Stimulated activated CD8-positive, alpha-beta memory T cell treated with anti-CD3 and anti-CD28 coated beads, Interleukin-15, amount 100 ng/mL, for 1 hour (primary cell): ENCODE data around the gene CACNA1S.

Source experiments
- DNase-seq: peaks from one replicate; pipeline ENCODE4 v3.0.0-alpha.2; 2020; ENCODE audit warnings: low read depth

The CACNA1S gene

DNA sequence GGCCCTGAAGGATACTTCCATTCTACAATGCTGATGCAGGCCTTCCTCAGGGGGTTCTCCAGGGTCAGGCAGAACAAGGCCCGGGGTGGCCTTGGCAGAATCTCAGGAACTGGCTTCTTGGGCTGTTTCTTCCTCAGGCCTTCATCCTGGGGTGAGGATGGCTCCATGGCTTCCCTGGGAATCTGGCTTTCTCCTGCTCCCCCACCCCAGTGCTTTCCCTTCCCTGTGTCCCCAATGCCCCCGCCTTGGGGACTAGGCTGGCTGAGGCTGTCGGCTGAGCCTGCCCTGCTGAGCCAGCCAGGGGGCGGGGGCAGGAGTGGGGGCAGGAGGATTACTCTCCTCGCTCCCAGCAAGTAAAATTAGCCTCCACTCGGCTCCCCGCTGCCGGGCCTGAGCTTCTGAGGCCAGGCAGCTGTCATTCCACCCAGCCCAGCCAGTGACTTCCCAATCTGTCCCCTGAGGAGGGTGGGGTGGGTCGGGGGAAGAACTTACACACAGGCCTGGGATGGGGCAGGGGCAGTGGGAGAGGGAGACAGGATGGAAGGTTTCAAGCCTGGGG, at the start of gene CACNA1S:
CACNA1S (minus strand) TSS at position 254 of the 559 bp plus-strand sequence; CDS start at position 167, 87 bp downstream.
- DNase-seq = no peak

DNA sequence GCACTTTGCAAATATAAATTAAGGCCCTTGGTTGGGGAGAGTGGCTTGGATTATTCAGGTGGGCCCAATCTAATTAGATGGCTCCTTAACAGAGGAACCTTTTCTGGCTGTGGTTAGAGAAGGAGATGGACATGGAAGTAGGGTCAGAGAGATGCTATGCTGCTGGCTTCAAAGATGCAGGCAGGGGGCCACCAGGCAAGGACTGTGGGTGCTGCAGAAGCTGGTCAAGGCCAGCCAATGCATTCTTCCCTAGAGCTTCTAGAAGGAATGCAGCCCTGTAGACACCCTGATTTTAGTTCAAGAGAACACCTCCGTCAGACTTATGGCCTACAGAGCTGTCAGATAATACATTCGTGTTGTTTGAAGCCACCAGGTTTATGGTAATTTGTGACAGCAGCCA, 45.7 kb upstream of the CACNA1S start:
- no peak for DNase-seq

DNA sequence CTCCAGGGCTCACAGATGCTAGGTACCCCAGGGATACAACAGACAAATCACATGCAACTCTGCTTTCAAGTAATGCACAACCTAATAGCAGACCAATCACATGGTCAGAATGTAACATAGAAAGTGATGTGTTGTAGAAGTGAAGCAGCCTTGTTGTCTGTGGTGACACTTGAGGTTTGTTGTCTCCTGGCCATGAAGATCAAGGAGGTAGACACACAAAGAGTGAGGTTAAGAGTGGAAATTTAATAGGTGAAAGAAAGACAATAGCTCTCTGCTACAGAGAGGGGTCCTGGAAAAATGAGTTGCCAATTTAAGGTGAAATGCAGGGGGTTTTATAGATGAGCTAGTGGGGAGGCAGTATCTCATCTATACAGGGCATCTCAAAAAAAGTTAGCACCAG, 44.6 kb upstream of the CACNA1S start:
- DNase-seq = no peak

DNA sequence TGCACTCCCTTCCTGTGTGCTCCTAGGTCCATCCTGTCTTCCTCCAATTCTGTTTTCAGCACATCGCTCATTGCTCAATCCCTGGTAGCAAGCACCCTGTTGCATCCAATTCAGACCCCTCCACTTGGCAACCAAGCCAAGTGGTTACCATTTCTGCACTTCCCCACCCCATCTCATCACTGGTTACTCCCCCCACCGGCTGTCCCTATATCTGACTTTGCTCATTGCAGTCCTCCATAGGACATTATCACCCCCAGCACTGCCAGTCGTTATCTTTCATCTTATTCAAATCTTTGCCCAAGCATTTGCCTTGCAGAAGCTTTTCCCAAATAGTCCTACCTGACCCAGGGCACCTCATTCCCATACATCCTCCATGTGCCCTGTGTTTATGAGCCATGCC, 44.1 kb upstream of the CACNA1S start:
- DNase-seq = no peak

DNA sequence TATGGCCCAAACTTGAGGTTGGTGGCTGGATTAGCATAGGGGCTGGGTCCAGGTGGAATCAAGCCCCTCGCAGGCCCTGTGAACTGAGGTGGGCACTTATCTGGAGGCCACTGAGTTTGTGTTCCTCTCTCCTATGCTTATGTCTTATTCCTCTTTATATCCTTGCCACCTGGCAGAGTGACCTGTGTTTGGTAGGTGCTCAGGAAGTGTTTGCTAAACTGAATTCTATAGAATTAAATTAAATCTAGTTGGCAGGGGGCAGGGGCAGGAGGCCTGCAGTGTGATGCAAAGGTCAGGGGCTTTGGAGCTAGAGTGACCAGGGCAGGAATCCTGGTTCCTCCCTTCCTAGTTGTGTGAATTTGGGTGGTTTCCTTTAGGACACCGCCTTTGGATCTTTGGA, 43.1 kb upstream of the CACNA1S start:
- DNase-seq = no peak

DNA sequence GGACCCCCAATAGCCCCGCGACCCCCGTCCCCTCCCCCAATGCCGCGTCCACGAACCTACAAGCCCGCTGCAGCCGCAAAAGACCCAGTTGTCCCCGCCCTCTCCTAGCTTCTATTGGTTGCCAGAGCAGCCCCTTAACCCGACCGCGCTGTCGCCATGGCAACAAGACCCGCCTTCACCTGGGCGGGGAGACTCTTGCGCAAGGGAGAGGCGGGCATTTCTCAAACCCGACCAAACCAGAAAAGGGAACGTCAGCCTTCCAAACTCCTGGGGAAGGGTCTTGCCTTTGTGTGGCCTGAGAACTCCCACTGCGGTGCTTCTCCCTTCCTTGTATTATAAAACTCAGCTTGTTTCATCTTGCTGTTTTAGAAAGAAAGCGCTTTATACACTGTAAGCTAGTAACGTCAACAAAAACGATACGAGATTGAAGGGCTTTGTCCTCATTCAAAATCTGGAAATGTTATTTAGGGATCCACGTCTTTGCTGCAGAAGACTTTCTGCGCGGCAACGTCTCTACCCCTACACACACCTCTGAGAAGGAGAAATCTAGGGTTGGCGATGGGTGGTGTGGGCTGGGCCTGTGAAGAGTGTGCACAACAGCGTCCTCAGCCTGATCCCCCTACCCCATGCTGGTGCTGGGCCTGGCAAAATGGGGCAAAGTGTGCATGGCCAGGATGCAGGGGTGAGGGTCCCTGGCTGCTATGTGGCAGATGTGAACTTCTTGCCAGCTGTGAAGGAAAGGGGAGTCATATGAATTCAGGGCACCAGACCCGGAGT, 42.4 kb upstream of the CACNA1S start, which contains the start of gene TMEM9:
TMEM9 (minus strand) TSS at position 86 of the 777 bp plus-strand sequence. CDS start 551 bp downstream, outside the sequence.
- DNase-seq = peak; percentile 99

DNA sequence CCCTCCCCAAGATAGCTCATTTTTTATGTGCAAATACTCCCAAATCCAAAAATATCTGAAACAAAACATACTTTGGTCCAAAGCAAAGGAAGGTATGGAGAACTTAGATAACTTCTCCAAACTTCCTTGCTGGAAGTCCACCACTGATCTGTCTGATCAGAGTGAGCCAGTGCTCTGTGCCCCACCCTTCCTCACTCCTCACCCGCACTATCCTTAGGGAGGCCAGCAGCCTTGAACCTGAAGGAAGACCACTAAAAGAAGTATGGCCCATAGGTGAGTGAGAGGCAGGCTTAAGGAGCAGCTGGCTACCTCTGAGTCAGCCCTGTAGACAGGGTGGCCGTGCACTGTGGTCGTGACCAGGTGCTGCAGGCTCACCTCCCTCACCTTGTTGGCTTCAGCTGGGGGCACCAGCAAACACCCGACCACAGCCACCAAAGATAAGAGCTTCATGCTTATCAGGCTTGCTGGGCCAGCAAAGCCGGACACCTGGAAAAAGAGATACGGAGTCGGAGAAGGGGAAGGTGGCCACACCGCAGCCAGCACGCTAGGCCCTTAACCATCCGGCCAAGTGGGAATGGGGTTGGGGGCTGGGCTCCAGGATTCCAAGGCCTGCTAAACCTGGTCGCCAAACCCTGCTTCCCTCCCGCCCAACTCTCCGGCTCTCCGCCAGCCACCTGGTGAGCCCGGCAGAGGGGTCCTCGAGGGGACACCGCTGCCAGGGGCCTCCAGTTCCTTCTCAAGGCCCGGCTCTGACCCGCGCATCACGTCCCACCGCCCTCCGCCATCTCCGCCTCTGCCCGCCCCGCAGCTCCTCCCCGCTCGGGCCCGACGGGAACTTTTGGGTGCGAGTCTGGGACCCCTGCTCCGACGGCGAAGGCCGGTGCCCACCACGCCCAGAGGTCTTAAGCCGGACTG, 41.5 kb upstream of the CACNA1S start:
- DNase-seq = no peak

DNA sequence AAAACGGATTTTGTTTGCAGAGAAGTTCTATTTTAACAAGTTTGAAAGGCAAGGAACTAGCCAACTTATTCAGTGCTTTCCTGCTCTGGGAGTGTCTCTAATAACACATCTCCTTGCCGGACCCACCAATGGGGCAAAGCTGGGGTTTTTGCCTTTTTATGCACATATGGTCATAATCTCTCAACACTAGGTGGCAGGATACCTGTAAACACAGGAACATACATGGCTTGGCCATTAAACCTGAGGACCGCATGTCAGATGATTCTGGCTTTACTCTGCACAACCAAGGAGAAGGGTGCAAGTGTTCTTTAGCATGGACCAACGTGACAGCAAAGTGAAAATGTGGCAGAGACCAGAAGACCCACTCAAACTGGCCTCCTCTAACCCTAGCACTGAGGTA, 37.2 kb upstream of the CACNA1S start:
- no peak for DNase-seq

DNA sequence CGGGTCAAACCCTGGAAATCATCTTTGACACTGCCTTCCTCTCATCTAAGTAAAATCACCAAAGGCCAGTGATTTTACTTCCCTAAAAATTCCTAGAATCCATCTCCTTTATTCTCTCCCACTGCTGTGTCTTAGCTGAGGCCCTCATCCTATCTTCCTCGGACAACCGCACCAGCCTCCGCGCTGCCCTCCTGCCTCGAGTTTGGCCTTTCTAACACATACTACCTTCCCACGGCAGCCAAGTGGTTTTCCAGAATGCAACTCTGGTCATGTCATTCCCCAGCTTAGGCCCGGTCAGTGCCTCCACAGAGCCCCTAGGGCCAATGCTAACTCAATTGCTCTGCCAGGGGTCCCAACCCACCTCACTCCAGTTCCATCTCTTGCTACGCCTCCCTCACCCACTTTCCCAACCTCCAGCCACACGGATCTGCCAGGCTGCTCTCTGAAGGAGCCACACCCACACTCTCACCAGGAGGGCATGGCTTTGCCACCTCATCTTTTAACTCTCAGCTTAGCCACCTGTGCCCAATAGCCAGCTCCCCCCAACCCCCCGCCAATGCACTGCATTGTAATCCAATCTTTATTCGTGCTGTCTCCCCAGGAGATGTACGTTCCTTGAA, 35.3 kb upstream of the CACNA1S start:
- no peak for DNase-seq

DNA sequence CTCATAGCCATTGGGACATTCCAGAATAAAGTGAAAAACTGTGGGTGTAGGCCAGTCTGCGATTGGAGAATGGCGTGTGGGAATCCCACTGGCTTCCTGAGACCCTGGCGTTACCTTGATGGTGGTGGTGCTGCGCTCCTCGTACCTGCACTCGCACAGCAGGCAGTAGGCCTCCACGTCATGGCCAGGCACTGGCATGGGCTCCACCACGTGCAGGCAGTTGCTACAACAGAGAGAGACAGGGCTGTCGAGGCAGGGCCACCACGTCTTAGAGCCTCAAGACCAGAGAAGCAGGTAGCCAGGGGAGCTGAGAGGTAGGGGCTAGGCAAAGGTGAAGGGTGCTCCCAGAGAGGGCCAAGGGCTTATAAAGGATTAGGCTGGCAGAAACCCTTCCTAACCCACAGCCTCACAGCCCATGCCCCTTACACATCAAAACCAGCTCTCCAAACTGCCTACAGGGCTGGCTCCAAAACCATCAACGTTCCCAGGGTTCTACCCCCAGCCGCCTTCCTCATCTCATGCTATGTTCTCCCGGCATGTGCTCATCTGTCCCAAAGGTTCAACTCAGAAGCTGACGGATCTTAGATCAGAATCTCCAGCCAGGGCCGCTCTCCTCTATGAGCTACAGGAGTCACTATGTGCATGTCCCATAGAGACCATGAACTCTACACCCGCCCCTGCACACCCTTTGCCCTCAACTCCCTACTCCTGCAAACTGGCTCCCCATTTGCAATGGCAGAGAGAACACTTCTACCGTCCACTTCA, 34.6 kb upstream of the CACNA1S start:
- DNase-seq = no peak

DNA sequence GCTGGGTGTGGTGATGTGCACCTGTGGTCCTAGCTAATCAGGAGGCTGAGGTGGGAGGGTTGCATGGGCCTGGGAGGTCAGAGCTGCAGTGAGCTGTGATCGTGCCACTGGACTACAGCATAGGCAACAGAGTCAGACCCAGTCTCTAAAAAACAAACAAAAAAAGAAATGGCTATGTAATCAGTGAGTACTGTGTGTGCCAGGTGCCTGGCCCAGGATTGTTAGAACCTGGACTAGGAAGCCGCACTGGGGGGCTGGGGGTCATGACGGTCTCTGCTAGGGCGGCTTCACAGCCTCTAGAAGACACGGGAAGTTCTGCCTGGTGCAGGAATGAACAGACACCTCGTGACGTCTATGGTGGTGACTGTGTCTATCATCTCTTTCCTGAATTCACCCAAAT, 33.6 kb upstream of the CACNA1S start:
- DNase-seq = no peak

DNA sequence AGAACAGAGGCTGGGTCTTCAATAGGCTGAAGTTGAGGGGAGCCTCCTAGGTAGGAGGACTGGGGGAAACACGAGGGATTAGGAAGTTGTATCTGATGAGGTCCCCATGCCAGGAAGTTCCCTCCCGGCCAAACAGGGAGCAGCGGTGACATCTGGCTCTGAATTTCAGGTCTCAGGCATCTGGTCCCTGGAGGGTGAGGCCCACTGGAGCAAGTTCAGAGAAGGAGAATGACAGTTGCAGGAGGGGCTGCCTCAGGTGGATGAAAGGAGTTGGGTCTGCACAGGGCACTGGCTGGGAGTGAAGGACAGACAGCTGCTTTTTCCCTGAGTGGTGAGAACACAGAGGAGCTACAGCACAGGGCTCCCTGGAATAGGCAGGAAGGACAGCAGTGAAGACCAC, 32.9 kb upstream of the CACNA1S start:
- DNase-seq = no peak

DNA sequence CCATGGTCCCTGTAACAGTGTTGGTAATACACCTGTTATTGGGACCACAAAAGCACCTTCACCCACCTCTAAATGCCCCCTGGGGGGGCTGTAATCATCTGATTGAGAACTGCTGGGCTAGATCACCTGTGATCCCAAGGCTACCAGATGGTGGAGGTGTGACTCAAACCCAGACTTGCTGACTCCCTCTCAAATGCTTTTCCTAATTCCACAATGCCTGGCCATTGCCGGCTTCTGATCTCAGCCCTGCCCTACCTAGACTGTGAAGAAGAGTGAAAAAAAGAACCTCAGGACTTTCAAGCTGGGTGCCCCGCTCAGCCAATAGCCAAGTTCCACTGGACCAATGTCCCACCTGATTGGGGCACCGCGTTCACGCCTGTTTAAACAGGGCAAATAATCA, 32.5 kb upstream of the CACNA1S start:
- DNase-seq = no peak

DNA sequence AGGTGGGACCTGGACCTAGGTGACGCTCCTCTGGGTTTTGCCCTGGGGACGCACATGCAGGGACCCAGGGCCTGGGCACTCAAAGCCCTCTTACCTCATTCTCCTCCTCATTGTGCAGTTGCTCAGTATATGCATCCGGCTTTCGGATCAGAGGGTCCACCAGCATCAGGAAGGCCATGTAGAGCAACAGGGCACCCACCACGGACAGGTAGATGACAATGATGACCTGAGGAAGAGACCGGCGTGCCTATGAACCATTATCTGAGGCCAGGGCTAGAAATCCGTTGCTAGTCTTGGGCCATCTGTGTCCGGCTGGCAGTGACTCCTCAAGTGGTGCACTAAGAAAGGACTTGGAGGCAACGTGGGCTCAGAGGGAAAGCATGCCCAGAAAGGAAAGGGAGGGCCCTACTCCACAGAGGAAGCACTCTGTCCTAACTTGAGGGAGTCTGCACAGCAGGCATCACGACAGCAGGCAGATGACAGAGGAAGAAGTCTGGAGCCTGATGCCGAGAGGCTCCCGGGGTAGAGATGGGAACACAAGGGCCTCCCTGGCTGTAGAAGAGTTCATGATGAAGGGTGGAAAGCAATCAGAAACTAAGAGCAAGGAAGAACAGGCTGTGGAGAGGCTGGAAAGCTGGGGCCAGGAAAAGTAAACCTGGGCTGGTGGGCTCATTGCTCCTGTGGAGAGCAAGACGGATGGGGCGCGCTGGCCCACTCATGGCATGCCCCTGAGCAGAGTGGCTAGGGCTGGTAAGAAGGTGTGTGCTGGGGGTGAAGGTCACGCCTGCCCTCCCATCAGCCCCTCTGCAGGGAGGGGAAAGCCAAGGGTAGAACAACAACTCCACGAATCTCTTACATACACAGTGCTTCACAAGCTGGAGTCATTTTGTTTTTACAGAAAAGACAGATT, 31.8 kb upstream of the CACNA1S start:
- no peak for DNase-seq

DNA sequence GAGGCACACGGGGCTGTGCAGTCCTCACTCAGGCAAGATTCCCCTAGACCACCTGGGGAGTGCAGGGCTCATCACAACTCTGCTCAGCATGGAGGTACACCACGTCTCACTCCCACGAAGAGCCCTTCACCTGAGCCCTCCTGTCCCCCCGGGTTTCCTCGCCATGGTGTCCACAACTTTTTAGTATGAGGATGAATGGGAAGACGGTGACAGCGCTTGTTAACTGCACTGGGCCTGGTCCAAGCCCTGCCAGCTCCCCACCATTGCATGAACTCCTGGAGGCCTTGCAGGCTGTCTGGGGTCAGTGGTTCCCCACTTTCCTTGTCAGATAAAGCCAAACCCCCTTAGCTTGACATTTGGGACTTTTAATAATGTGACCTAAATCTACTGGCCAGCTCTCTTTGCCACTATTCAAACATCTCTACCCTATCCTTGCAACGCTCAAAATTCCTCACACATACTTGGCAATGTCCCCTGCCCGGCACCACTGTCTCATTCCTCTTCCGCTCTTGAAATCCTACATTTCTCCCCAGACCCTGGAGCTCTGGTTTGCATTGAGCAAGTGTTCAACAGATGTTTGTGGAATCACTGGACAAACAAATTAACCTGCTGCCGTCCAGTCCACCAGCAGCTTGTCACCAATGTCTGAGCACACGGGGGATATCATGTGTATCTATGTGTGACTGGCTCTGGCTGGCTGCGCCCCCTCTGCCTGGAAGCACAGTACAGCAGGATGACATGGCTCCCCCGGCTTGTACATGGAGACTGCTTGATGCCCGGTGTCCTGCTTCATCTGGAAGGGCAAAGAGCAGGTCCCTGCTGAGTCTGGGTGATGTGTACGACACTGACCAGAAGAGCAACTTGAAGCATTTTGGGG, 30.9 kb upstream of the CACNA1S start:
- no peak for DNase-seq

DNA sequence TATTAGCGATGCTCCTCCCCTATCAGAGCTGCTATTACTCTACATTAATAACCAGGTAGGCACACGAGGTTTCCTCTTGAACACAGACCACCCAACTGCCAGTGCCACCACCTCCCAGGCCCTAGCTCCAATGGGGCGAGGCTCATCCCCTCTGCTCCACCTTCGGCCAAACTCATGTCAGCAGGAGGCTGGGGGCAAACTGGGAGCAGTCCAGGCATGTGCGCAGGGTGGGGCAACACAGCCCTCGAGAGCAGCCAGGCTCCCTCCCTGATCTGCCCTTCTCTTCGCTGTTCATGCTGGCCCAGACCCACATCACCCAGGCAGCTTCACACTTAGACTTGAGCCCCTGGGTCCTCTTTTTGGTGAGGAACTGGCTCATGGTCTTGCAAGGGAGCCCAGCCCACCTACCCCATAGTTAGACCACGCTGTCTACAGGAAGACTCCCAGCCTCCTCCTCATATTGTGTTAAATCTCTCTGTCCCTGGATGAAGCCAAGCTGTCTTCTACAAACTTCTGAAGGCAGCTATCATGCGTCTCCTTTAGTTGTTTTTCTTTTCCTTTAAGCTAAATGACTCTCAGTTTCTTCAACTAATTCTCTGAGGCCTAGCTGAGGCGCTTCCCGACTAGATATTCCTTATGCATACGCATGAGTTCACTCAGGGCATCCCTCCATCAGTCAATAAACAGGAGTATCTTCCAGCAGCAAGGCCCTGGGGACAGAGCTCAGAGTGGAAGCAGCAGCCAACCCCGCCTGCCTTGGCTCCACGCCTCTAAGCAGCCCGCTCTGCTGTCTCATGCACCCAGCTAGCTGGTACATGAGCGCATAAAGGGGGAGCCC, 30.0 kb upstream of the CACNA1S start:
- no peak for DNase-seq

DNA sequence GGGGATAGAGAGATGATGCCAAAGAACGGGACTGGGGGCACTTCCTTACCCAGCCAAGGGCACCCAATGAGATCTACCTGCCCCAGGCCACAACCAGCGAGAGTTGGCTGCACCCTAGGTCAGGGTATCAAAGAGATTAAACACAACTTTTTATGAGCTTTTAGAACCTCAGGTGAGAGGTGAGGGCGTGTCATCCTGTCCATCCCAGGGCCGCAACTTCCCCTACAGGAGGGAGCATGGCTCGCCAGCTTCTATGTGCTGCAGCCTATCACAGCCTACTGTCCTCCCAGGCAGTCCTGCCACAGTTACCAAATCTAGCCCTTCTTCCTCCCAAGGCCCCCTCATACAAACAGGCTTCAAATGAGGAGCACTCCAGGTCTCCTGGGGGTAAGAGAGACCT, 29.2 kb upstream of the CACNA1S start:
- no peak for DNase-seq

DNA sequence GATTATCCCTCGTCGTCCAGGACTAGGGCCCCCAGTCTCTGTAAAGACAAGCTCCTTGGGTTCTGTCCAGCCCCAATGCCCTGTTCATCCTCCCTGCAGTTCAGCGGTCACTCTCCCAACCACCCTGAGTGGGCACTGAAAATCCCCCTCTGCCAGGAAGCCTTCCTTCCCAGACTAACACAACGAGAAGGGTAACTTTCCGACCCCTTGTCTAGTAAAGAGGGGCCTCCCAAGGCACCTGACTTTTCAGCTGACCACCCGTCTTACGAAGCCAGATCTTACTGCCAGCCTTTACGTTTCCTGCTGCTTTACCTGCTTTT, 28.7 kb upstream of the CACNA1S start:
- DNase-seq = no peak
